HUES48 (cell line): Measurements from ENCODE around the gene LRCOL1.

Experiments used
- H3K27ac ChIP-seq: one replicate; pipeline ENCODE4 v1.7.0; 2013; ENCODE audit warnings: low read depth, low read length, inconsistent platforms
- H3K27me3 ChIP-seq: 2 replicates; pipeline ENCODE4 v1.6.1; 2013; ENCODE audit warnings: mild to moderate bottlenecking, low read length; ENCODE audit not compliant: control insufficient read depth, insufficient read depth
- H3K36me3 ChIP-seq: 2 replicates; pipeline ENCODE4 v1.6.1; 2013; ENCODE audit warnings: low read length; ENCODE audit not compliant: control insufficient read depth, insufficient read depth
- H3K4me1 ChIP-seq: 2 replicates; pipeline ENCODE4 v1.6.1; 2013; ENCODE audit warnings: mild to moderate bottlenecking, low read length; ENCODE audit not compliant: control insufficient read depth, insufficient read depth
- H3K4me3 ChIP-seq: 2 replicates; pipeline ENCODE4 v1.5.1; 2013; ENCODE audit warnings: mild to moderate bottlenecking, low read depth, low read length
- H3K9ac ChIP-seq: 2 replicates; pipeline ENCODE4 v1.6.1; 2013; ENCODE audit warnings: mild to moderate bottlenecking, low read depth, low read length, moderate library complexity
- H3K9me3 ChIP-seq: 2 replicates; pipeline ENCODE4 v1.6.1; 2013; ENCODE audit warnings: low read length; ENCODE audit not compliant: control insufficient read depth, insufficient read depth

Gene LRCOL1

DNA sequence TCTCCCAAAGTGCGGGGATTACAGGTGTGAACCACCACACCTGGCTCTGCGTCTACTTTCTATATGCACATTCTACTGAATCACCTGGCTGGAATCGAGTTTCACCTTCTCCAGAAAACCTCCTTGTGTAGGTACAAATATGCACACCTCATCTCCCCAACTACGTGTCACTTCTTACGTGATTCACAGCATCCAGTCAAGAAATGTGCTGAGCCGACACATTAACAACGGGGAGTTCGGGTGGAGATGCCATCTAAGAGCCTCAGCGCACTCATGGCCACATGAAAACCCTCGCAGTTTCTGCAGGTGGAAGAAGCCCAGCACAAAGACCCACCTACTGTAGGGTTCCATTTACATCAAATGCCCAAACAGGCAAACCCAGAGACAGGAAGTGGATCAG, 37.5 kb upstream of the LRCOL1 start:
- H3K9me3 ChIP-seq: no peaks in the 10 kb centered on the region
- no peak overlapping the region for H3K4me3 ChIP-seq
- peaks cover 93% of the 10 kb centered on the region for H3K36me3 ChIP-seq
- H3K27me3 ChIP-seq: no peaks in the 10 kb centered on the region
- H3K27ac ChIP-seq: no peak overlapping the region
- no peaks in the 10 kb centered on the region for H3K4me1 ChIP-seq
- H3K9ac ChIP-seq: no peak overlapping the region

DNA sequence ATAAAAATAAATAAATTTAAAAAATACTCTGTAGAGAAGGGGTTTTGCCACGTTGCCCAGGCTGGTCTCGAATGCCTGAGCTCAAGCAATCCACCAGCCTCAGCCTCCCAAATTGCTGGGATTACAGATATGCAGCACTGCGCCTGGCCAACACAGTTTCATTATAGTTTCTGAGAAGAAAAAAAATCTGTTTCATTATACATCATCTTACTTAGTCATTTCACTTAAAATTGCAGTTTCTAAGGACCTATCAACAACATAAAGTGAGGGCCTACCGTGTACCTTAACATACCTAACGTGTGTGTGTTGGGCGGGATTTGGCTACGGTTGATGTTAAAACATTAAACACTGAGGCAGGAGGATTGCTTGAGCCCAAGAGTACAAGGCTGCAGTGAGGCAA, 36.5 kb upstream of the LRCOL1 start:
- H3K9me3 ChIP-seq: no peaks in the 10 kb centered on the region
- no peaks in the 10 kb centered on the region for H3K27me3 ChIP-seq
- H3K36me3 ChIP-seq: peaks cover 93% of the 10 kb centered on the region
- H3K4me1 ChIP-seq: no peaks in the 10 kb centered on the region
- no peak overlapping the region for H3K4me3 ChIP-seq
- H3K9ac ChIP-seq: no peak overlapping the region
- H3K27ac ChIP-seq: no peak overlapping the region

DNA sequence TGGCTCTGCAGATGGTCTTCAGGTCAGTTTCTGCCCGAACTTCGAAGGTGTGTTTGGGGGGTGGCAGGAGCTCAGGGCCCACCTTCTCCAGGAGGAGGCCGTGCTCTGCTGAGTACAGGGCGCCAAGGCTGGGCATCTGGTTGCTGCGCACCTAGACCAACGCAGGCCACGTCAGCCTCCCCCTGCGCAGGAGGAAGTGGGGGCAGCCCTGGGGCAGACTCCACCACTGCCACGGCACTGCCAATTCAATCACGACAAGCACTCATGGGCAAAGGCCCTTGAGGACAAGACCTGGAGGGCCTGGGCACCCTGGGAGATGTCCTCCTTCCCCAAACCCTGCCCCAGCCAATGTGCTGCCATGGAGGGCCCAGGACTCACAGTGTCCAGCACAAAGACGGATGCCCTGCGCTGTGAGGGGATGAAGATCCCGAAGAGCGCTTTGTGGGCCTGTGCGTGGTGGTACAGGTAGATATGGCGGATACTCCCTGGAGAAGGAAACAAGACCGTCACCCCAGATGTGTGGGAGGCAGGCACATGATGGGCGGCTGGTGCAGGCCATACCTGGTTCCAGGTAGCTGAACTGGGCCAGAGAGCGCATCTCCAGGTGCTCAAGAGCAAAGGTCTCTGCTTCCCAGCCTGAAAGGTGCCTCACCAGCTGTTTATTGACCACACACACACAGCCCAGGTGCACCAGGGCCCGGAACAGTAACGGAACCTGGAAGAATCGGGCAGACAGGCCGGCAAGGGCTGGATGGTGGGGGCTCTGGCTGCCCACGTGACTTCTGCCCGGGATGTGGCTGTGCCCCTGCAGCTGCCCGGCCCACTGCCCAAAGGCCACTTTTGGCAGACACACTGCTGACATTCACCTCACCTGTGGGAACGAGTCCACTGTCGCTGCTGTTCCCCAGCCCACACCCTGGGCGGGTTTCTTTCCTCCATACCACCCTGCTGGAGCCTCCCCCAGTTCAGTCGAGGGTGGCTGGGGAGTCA, 32.8 kb upstream of the LRCOL1 start:
- no peaks in the 10 kb centered on the region for H3K27me3 ChIP-seq
- H3K27ac ChIP-seq: no peak overlapping the region
- H3K9me3 ChIP-seq: no peaks in the 10 kb centered on the region
- peaks cover 88% of the 10 kb centered on the region for H3K36me3 ChIP-seq
- H3K9ac ChIP-seq: no peak overlapping the region
- no peaks in the 10 kb centered on the region for H3K4me1 ChIP-seq
- H3K4me3 ChIP-seq: no peak overlapping the region

- Histone ChIP-seq H3K36me3 (peaks cover 88% of the 10 kb centered on the region), H3K9ac (no peak overlapping the region), H3K4me3 (no peak overlapping the region), H3K27me3 (no peaks in the 10 kb centered on the region), H3K9me3 (no peaks in the 10 kb centered on the region), H3K27ac (no peak overlapping the region), H3K4me1 (no peaks in the 10 kb centered on the region)
Observed at GRCh38 chr12:132641811-132642650, 31.6 kb upstream of the LRCOL1 start.

- H3K36me3 ChIP-seq: peaks cover 90% of the 10 kb centered on the region
- no peaks in the 10 kb centered on the region for H3K9me3 ChIP-seq
- H3K4me3 ChIP-seq: no peak overlapping the region
- no peaks in the 10 kb centered on the region for H3K27me3 ChIP-seq
- H3K9ac ChIP-seq: no peak overlapping the region
- H3K4me1 ChIP-seq: no peaks in the 10 kb centered on the region
- no peak overlapping the region for H3K27ac ChIP-seq
Observed at GRCh38 chr12:132640936-132641335, 30.6 kb upstream of the LRCOL1 start.

GRCh38 chr12:132639956-132640520, 29.7 kb upstream of the LRCOL1 start:
- Histone ChIP-seq H3K4me1 (no peaks in the 10 kb centered on the region), H3K9ac (no peak overlapping the region), H3K27ac (no peak overlapping the region), H3K36me3 (peaks cover 90% of the 10 kb centered on the region), H3K4me3 (no peak overlapping the region), H3K27me3 (no peaks in the 10 kb centered on the region), H3K9me3 (no peaks in the 10 kb centered on the region)

DNA sequence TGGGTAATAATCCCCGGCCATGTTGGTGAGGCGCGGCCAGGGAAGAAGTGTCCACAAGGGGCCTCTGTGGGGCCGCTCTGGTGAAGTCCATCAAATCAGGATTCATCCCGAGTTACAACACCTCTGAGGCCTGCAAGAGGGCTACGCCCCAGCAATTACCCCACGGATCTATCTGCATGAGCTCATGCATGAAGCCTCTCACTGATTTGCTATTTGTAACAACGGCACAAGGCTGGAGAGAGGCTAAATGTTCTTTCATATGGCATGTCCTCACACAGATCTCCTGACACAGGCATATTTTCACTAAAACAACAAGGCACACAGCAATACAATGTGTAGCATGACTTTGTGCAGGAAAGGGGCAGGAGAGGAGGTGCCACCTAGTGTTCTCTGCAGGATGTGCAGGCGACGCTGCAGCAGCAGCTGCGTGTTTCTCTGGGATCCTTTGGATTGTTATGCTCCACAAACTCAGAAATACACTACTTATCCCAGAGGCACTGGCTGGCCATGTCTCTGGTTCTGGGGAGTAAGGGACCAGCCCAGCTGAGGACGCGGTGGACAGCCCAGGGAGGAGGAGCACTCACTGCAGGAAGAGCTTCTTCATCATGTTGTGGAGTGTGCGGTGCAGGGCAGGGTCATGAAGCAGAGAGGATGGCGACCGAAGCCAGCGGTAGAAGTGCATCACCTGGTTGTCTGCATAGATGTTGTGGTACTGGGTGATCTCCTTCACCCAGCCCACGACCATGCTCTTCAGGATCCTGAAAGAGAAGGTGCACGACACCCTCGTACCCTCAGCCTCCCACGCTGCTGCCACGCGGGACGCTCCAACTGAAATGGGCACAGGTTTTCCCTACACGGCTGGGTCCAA, 28.4 kb upstream of the LRCOL1 start:
- H3K27me3 ChIP-seq: no peaks in the 10 kb centered on the region
- H3K9me3 ChIP-seq: no peaks in the 10 kb centered on the region
- peak overlapping the region; percentile 24 for H3K27ac ChIP-seq
- no peak overlapping the region for H3K4me3 ChIP-seq
- peaks cover 94% of the 10 kb centered on the region for H3K36me3 ChIP-seq
- no peaks in the 10 kb centered on the region for H3K4me1 ChIP-seq
- no peak overlapping the region for H3K9ac ChIP-seq

GRCh38 chr12:132637811-132638210, 27.4 kb upstream of the LRCOL1 start:
- H3K36me3 ChIP-seq: peaks cover 94% of the 10 kb centered on the region
- no peak overlapping the region for H3K27ac ChIP-seq
- H3K9me3 ChIP-seq: no peaks in the 10 kb centered on the region
- no peak overlapping the region for H3K9ac ChIP-seq
- H3K4me1 ChIP-seq: no peaks in the 10 kb centered on the region
- no peaks in the 10 kb centered on the region for H3K27me3 ChIP-seq
- H3K4me3 ChIP-seq: no peak overlapping the region

DNA sequence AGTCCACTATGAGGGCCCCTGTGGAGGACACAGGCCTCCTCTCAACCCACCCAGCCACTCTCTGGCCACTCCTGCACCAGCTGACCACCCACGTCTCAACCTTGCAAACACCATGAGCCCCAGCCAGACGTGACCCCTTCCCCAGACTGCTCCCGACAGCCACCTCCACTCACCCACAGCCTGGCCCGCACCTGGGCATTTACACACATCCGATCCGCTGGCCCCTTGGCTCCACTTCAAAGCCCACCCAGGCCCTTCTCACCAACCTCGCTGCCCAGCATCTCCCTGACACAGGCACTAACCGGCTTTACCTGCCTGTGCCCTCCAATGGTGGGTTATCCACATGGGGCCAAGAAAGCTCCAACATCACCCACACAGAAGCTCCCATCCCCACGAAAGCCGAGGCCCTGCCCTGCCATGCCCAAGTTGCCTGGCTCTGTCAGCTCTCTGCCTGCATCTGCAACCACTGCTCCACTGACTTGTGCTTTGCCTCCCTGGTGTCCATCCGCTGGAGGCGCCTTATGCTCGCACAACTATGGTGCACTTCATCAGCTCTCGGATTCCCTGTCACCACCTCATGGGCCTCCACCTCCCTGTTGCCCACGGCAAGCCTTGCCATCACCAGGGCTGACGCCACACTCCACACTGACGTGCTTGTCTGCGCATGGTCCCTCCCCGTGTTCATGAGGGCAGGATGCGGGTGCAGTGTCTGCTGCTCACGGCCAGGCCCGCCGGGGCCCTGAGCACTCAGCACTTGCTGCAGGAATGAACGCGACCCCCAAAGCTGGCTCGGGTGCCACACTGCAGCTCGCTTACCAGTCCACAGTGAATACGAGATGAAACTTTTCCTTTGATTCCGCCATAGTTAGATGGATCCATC, 24.9 kb upstream of the LRCOL1 start:
- no peak overlapping the region for H3K4me3 ChIP-seq
- H3K9me3 ChIP-seq: no peaks in the 10 kb centered on the region
- H3K4me1 ChIP-seq: no peaks in the 10 kb centered on the region
- no peaks in the 10 kb centered on the region for H3K27me3 ChIP-seq
- no peak overlapping the region for H3K27ac ChIP-seq
- no peak overlapping the region for H3K9ac ChIP-seq
- peaks cover 94% of the 10 kb centered on the region for H3K36me3 ChIP-seq
